SU-DHL-6 (cell line): ENCODE results near the gene MBP.

Experiments used
- EZH2phosphoT487 ChIP-seq: fragments of 200-600 bp; sonication (generic), shearing (Covaris generic); conservative IDR thresholded peaks from 2 replicates; pipeline ENCODE4 v1.6.1; 2018; ENCODE audit warnings: mild to moderate bottlenecking, antibody characterized with exemption, low read length, moderate library complexity, mixed read lengths
- TF ChIP-seq, protein P1 (sequence below): fragments of 200-600 bp; sonication (generic); IDR thresholded peaks from one replicate; pipeline ENCODE4 v1.5.1; 2017; ENCODE audit warnings: antibody characterized with exemption, mild to moderate bottlenecking, low read length, moderate library complexity; ENCODE audit not compliant: insufficient read depth, poor library complexity, severe bottlenecking

DNA sequence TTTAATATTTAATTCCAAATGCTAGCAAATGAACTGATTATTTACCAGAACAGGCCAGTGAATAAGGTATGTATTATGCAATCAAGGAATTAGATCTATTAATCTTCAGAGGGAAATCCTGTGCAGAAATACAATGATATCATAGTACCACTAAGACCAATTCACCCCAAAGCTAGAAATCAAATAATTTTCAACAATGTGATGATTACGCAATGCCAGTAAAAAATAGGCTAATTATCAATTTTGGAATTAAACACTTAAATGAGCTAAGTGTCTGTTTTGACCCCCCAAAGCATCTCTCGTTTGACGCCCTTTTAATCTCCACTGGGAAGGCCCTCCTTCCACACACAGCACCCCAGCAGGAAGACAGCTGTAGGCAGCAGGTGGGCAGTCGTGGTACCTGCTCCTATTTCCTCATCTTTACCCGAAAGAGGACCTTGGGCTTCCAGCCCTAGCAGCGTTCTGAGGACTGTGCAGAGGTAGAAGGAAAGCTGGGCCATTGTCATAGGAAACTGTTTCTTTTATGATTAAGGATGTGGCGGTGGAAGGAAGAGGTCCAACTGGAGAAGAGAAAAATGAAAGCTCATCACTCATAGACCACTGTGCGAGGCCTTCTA, 84.7 kb downstream of the MBP start:
- TF ChIP-seq, protein P1, sequence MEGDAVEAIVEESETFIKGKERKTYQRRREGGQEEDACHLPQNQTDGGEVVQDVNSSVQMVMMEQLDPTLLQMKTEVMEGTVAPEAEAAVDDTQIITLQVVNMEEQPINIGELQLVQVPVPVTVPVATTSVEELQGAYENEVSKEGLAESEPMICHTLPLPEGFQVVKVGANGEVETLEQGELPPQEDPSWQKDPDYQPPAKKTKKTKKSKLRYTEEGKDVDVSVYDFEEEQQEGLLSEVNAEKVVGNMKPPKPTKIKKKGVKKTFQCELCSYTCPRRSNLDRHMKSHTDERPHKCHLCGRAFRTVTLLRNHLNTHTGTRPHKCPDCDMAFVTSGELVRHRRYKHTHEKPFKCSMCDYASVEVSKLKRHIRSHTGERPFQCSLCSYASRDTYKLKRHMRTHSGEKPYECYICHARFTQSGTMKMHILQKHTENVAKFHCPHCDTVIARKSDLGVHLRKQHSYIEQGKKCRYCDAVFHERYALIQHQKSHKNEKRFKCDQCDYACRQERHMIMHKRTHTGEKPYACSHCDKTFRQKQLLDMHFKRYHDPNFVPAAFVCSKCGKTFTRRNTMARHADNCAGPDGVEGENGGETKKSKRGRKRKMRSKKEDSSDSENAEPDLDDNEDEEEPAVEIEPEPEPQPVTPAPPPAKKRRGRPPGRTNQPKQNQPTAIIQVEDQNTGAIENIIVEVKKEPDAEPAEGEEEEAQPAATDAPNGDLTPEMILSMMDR, result no peak
- TF ChIP-seq EZH2phosphoT487, result no peak
